HG02623 (cell line): ENCODE data around the gene PSMB1.
"Not testable (repeated sequence)": the region's sequence is repeated elsewhere in the genome, so short reads cannot be mapped to it uniquely, and the experiment has no call there.

ENCODE experiments used
- ATAC-seq: cut with Tn5 transposase; IDR thresholded peaks from one replicate; pipeline ENCODE4 v1.9.1; 2021; ENCODE audit warnings: moderate library complexity; ENCODE audit not compliant: unreplicated experiment

PSMB1 gene

DNA sequence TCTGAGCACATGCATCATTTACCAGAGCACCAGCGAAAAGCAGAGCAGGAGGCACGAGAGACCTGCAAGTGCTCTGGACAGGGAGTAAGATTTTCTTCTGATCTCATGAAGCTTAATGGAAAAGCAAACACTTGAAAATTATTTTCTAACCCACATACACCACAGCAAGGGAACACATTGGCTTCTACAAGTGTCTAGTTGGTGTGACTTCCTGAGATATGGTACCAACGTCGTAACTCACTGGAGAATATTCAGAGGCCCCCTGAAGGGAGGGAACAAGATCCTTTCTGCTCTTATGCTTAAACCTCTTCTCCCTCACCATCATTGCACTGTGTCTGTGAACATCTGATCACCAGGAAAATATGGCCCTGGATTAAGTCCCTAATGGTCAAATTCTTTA lies 48.6 kb downstream of the PSMB1 start:
- ATAC-seq, result no peak

DNA sequence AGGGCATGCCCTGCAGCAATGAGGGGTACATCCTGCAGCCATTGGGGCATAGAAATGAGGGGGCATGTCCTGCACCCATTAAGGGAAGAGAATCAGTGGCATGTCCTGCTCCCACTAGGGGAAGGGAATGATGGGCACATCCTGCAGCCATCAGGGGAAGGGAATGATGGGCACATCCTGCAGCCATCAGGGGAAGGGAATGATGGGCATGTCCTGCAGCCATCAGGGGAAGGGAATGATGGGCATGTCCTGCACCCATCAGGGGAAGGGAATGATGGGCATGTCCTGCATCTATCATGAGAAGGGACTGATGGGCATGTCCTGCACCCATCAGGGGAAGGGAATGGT lies 49.7 kb downstream of the PSMB1 start:
- ATAC-seq, result no peak

GRCh38 chr6:170502733-170503413 lies 50.2 kb downstream of the PSMB1 start:
- ATAC-seq, result not testable (repeated sequence)

GRCh38 chr6:170502268-170502667 lies 50.8 kb downstream of the PSMB1 start:
- ATAC-seq, result not testable (repeated sequence)

GRCh38 chr6:170500955-170501590 lies 52.0 kb downstream of the PSMB1 start:
- no peak for ATAC-seq

DNA sequence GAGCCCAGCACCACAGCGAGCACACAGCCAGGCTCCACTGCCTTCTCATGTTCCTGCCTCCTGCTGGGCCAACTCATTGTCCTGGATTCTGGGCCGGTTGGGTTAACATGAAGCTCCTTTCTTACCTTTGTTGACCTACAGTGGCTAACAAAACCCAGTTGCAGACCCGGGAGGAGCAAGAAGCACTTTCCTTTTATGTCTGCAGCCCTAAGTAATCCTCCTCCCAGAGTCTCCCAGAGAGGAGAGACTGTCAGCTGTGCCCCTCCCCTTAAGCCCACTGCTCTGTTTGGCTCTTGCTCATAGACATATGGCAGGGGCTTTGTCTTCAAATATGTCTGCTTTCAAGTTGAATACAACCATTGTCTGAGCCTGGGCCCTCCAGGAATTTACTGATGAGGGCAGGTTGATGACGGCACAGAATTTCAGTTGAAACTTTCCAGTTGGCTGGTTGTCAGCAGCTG lies 55.2 kb downstream of the PSMB1 start:
- no peak for ATAC-seq

DNA sequence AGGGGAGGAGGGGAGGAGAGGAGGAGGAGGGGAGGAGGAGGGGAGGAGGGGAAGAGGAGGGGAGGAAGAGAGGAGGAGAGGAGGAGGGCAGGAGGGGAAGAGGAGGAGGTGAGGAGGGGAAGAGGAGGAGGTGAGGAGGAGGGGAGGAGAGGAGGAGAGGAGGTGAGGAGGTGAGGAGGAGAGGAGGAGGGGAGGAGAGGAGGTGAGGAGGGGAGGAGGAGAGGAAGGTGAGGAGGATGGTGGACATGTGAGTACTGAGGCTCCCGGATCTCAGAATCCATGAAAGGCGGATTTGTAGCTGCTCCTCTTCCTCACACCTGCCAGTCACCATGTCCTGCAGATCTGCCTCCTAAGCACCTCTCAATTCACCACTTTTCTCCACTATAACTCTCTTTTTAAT lies 59.8 kb downstream of the PSMB1 start:
- ATAC-seq, result no peak

DNA sequence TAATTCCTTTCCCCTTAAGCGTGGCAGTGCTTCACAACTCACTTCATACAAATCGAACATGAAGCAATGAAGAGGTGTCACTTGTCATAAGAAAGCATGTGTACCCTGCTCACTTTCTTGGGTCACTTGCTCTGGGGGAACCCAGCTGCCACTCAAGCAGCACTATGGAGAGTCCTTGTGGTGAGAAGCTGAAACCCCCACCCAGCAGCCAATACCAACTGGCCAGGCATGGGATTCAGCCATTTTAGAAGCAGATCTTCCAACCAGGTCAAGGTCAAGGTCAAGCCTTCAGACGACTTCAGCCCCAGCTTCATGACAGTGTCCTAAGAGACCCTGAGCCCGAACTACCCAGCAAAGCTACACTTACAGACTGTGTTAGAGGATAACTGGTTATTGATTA lies 62.8 kb downstream of the PSMB1 start:
- no peak for ATAC-seq

GRCh38 chr6:170489836-170490235 lies 63.3 kb downstream of the PSMB1 start:
- no peak for ATAC-seq

GRCh38 chr6:170487707-170488329 lies 65.3 kb downstream of the PSMB1 start:
- no peak for ATAC-seq

GRCh38 chr6:170485159-170485558 lies 67.9 kb downstream of the PSMB1 start:
- no peak for ATAC-seq
